ENCODE data around the gene ZDHHC22.

Gene ZDHHC22

GRCh38 chr14:77155083-77155482 is 13.5 kb upstream of the ZDHHC22 start:
- DNase-seq = no peak

GRCh38 chr14:77154421-77154820 is 12.8 kb upstream of the ZDHHC22 start:
- DNase-seq = peak; percentile 54

- no peak for DNase-seq
Observed at GRCh38 chr14:77153802-77154201, 12.2 kb upstream of the ZDHHC22 start.

GRCh38 chr14:77151918-77152588 is 10.5 kb upstream of the ZDHHC22 start:
- DNase-seq = no peak

- DNase-seq = peak; percentile 18
Observed at GRCh38 chr14:77151245-77151644, 9.7 kb upstream of the ZDHHC22 start.

- peak; percentile 10 for DNase-seq
Observed at GRCh38 chr14:77148510-77149231, 7.1 kb upstream of the ZDHHC22 start.

GRCh38 chr14:77145975-77146740 is 4.6 kb upstream of the ZDHHC22 start:
- DNase-seq = no peak

GRCh38 chr14:77144412-77145115 is 3.0 kb upstream of the ZDHHC22 start:
- DNase-seq = no peak

- no peak for DNase-seq
Observed at GRCh38 chr14:77143071-77143470, 1.5 kb upstream of the ZDHHC22 start.

- no peak for DNase-seq
Observed at GRCh38 chr14:77142005-77142800, 612 bp upstream of the ZDHHC22 start.

- no peak for DNase-seq
Observed at GRCh38 chr14:77140359-77141213, 1.0 kb downstream of the ZDHHC22 start.

GRCh38 chr14:77139540-77140358 is 1.8 kb downstream of the ZDHHC22 start:
- peak; percentile 17 for DNase-seq

GRCh38 chr14:77139022-77139421 is 2.6 kb downstream of the ZDHHC22 start:
- no peak for DNase-seq

- DNase-seq = no peak
Observed at GRCh38 chr14:77133720-77134338, 7.8 kb downstream of the ZDHHC22 start.

- no peak for DNase-seq
Observed at GRCh38 chr14:77131871-77132486, 9.6 kb downstream of the ZDHHC22 start.

GRCh38 chr14:77131206-77131605 is 10.4 kb downstream of the ZDHHC22 start:
- no peak for DNase-seq

GRCh38 chr14:77130386-77130785 is 11.2 kb downstream of the ZDHHC22 start:
- DNase-seq = no peak

- peak; percentile 46 for DNase-seq
Observed at GRCh38 chr14:77128414-77128891, 13.1 kb downstream of the ZDHHC22 start.

GRCh38 chr14:77126461-77126990 is 15.1 kb downstream of the ZDHHC22 start:
- no peak for DNase-seq

Data from NCI-H1092 (cell line).